Pons (tissue), 1 donor: ENCODE measurements around the gene ASB8.
A peak's percentile ranks its signal among the peaks of the same experiment; 100 is the strongest.

Experiments used
- DNase-seq: peaks from one replicate; pipeline ENCODE4 v3.0.0-alpha.2; 2016; ENCODE audit warnings: low spot score

Gene ASB8

DNA sequence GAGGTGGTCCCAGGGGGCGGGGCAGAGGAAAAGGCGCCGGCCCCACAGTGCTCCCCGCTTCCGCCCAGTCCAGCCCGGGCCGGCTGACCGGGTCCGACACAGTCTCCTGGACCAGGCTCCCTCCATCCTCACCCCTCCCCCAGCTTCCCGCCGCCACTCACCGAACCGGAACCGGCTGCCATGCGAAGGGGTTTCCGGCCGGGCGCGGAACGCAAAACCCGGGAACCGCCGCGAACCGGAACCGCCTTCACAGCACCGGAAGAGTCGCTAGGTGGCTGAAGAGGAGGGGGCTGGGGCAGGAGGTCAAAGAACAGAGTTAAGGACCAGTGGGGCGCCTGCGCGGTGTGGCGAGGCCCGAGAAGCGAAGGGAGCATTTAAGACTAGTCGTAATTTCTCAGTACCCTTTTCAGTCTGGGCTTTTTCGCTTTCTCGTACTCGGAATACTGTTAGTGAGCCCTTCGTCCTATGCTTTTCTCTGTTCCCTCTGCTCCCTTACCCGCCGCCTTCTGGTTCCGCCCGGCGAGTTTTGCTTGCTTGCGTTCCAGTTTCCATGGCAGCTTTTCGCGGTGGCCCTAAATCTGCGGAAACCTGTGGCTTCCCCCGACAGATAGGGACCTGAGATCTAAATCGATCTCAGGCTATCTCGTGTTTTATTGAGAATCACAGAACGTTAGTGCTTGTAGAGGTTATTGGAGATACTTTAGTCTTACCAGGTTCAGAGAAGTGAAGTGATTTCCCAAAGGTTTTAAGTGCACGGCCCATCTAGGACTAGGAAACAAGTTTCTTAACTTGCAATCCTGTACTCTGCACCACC lies 51.2 kb downstream of the ASB8 start, which contains the start of gene SENP1:
TSS of gene SENP1 (minus strand) at position 213 of the 814 bp plus-strand sequence. CDS start 4,607 bp downstream, outside the sequence.
- peak; percentile 86 for DNase-seq

- DNase-seq, result peak; percentile 21
These were observed 51.9 kb downstream of the ASB8 start for GRCh38 chr12:48105321-48105866.

DNA sequence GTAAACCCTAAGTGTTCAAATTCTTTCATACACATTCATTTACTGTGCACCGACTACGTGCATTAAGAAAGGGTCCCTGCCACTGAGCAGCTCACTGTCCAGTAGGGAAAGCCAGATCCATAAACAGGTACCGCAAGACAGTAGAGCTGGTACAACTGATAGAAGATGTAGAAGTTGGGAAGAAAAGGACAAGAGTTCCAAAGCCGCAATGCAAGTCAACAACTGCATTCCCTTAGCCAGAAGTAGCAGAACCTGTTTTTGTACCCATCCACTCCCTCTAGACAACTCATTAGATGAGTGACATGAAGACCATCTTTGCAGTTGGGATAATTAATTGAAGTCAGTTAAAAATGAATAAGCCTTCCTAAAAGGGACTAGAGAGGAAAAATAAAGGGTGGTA lies 52.8 kb downstream of the ASB8 start:
- no peak for DNase-seq
